ENCODE results near the gene TMEM107.

- no peak for TF ChIP-seq CTCF (conservative IDR thresholded peaks at IDR 0.05 in 1 of 2, IDR thresholded peaks at IDR 0.05 in 1 of 2; ENCODE audit: extremely low read depth in 1 of 2, insufficient read depth in 1 of 2, low read depth in 1 of 2, low read length in 2 of 2)
- TF ChIP-seq EZH2 (IDR thresholded peaks at IDR 0.05; ENCODE audit: borderline replicate concordance, low read length): no peak
Observed at GRCh38 chr17:8153031-8153451, 23.1 kb downstream of the TMEM107 start.

Data from mammary epithelial cell (primary cell).